K562 (cell line): ENCODE measurements around the gene VIPR1. TPM values are rescaled to one million over a fixed set of nuclear protein-coding genes. Genes with fewer than 3 reads are reported as not detected.
A peak's percentile ranks its signal among the peaks of the same experiment; 100 is the strongest.

Experiments used
- BHLHE40 ChIP-seq: IDR thresholded peaks from 2 replicates; pipeline ENCODE4 v1.6.1; 2011; ENCODE audit warnings: low read length, improper control_type of control experiment
- CBFB ChIP-seq: sonication (generic); formaldehyde crosslinking; IDR thresholded peaks from 2 replicates; pipeline ENCODE4 v1.4.0; 2020; ENCODE audit warnings: mild to moderate bottlenecking, missing genetic modification reagents
- FOXK1 ChIP-seq: sonication (generic); formaldehyde crosslinking; IDR thresholded peaks from 2 replicates; pipeline ENCODE4 v1.8.0; 2022; ENCODE audit warnings: missing genetic modification reagents, mild to moderate bottlenecking, borderline replicate concordance
- GATAD2A ChIP-seq: fragments of 450-650 bp; IDR thresholded peaks from 2 replicates; pipeline ENCODE4 v1.6.1; 2017
- RAD21 ChIP-seq, 2 experiments: fragments of 250-450 bp in 1 of 2; fragments of 450-650 bp in 1 of 2; sonication (Bioruptor Pico) in 1 of 2; formaldehyde crosslinking in 1 of 2; IDR thresholded peaks in 1 of 2; conservative IDR thresholded peaks in 1 of 2; 2 replicates each; pipeline versions ENCODE4 v1.4.0 to v1.8.0; 2020 to 2022; ENCODE audit warnings: mild to moderate bottlenecking in 2 of 2, moderate library complexity in 1 of 2
- ZNF57 ChIP-seq: fragments of 450-650 bp; formaldehyde crosslinking; IDR thresholded peaks from 2 replicates; pipeline ENCODE4 v1.4.0; 2020; ENCODE audit warnings: mild to moderate bottlenecking, moderate library complexity
- polyA plus RNA-seq, 8 experiments: library from polyadenylated mRNA; depleted of rRNA in 4 of 8; stranded (reverse) in 5 of 8; unstranded in 3 of 8; fragments of >200 nt; fragmentation: Nextera tagmentation in 2 of 8; fragmentation: Illumina TruSeq in 1 of 8; extraction: Ambion mirVana in 2 of 8; extraction: Trizol in 1 of 8; gene quantifications; 2 replicates each; pipeline versions ENCODE4 v1.2.1 to v1.2.3, GENCODE V29; 2011 to 2014; ENCODE audit warnings: inconsistent platforms in 1 of 8, missing spikeins in 1 of 8
- total RNA-seq, 7 experiments: library from RNA; depleted of rRNA in 6 of 7; stranded (reverse); fragments of >200 nt in 6 of 7; fragmentation: Illumina TruSeq in 2 of 7; extraction: Trizol in 2 of 7; gene quantifications; 2 replicates each; pipeline versions ENCODE4 v1.2.1 to v1.2.3, GENCODE V29; 2011 to 2021; ENCODE audit warnings: low replicate concordance in 1 of 7
- TF ChIP-seq, protein P1 (sequence below): IDR thresholded peaks from 2 replicates; pipeline ENCODE4 v1.6.1; 2012; ENCODE audit warnings: low read depth, low read length, improper control_type of control experiment, borderline replicate concordance
- TF ChIP-seq, protein P2 (sequence below): sonication (generic); formaldehyde crosslinking; IDR thresholded peaks from 2 replicates; pipeline ENCODE4 v1.8.0; 2022; ENCODE audit warnings: mild to moderate bottlenecking, low read depth, missing genetic modification reagents

VIPR1 gene
- total and polyA plus RNA-seq, 9 of the 15 experiments (the other 6 are each of a cell fraction or from before 2014, with no cell fraction given): 0.04 to 0.38 (median 0.12) TPM; not detected in 3

DNA sequence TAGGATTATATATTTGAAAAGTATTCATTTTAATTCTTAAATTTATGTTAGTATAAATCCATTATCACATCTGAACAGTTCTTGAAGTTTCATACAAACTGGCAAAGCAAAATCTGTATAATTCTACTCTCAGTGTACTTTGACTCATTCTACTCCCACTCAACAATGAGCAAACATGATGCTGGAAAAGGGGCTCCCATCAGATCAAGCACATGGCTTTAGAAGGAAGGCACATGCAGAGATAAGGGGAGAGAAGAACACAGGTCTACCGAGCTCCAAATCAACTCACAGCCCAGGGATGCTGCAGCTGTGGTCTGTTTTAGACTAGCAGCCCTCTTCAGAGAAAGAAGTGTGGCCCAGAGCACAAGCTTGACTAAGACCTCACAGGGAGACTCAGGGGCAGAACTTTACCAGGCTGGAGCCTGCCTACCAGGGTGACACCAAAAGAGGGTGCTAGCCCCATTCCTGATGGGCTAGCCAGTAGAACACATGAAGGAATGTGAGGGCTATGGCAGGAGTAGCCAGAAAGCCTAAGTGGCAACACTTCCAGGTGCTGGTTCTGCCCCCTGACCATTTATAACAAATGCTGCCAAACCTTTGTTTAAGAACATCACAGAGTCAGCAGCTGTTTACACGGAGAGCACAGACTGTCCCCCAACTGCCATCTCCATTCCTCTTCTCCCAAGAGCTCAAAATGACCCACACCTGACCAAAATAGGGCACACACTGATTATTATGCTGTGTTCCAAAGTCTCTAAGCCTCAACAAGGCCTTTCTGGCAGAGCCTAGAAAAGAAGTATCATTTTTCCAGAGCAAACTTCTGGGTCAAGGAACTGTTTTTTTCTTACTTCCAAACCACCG lies 59.8 kb downstream of the VIPR1 start (continued):
- TF ChIP-seq RAD21 (CRISPR knock-in tag; conservative IDR thresholded peaks at IDR 0.05 in 1 of 2, IDR thresholded peaks at IDR 0.05 in 1 of 2) (0 out of 4 replicates have a peak, but pooled peaks of 1 of the 2 experiments have one; percentile 7), CBFB (CRISPR knock-in tag) (no peak), FOXK1 (CRISPR knock-in tag) (no peak), BHLHE40 (peak; percentile 13; the same call in 1 of the 2 replicates), ZNF57 (CRISPR knock-in tag) (no peak), GATAD2A (no peak)
- TF ChIP-seq, protein P1, sequence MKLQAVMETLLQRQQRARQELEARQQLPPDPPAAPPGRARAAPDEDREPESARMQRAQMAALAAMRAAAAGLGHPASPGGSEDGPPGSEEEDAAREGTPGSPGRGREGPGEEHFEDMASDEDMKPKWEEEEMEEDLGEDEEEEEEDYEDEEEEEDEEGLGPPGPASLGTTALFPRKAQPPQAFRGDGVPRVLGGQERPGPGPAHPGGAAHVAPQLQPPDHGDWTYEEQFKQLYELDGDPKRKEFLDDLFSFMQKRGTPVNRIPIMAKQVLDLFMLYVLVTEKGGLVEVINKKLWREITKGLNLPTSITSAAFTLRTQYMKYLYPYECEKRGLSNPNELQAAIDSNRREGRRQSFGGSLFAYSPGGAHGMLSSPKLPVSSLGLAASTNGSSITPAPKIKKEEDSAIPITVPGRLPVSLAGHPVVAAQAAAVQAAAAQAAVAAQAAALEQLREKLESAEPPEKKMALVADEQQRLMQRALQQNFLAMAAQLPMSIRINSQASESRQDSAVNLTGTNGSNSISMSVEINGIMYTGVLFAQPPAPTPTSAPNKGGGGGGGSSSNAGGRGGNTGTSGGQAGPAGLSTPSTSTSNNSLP: no peak
- TF ChIP-seq, protein P2, sequence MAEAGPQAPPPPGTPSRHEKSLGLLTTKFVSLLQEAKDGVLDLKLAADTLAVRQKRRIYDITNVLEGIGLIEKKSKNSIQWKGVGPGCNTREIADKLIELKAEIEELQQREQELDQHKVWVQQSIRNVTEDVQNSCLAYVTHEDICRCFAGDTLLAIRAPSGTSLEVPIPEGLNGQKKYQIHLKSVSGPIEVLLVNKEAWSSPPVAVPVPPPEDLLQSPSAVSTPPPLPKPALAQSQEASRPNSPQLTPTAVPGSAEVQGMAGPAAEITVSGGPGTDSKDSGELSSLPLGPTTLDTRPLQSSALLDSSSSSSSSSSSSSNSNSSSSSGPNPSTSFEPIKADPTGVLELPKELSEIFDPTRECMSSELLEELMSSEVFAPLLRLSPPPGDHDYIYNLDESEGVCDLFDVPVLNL (CRISPR knock-in tag): no peak
